ENCODE data around the gene MREG. TPM values are rescaled to one million over a fixed set of nuclear protein-coding genes. Genes with fewer than 3 reads are reported as not detected.

Gene MREG
- total and polyA plus RNA-seq, 2 experiments from 2014 or later = 19.4 to 25.3 TPM

DNA sequence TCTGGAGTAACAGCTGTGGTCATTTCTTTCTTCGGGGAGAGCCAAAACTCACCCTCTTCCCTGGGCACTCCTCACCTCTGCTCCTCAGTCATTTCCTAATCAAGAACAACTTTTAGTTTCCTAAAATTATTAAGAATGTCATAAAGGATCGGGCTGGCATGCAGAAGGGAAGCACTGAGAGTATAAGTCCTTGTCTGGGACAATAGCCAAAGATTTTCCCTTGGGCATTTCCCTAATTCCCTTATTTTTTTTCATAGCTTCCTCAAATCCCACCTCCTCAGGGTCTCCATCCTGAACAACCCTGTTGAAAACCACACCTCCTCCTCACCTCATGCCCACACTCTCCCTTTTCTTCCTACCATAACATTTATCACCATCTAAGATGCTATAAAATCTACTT, 115.0 kb downstream of the MREG start:
- Mint-ChIP-seq H3K9me3 (no peaks in the 10 kb centered on the region), H3K27me3 (ENCODE audit: insufficient read depth, low read depth, poor library complexity) (peaks cover 2% of the 10 kb centered on the region), H3K4me1 (peaks cover 4% of the 10 kb centered on the region; the same call in 2 of the 3 replicates), H3K4me3 (no peak overlapping the region), H3K27ac (no peak overlapping the region), H3K36me3 (ENCODE audit: low read depth) (no peaks in the 10 kb centered on the region; the same call in 2 of the 3 replicates)
- TF ChIP-seq NANOG (IDR thresholded peaks at IDR 0.05; ENCODE audit: borderline replicate concordance) = no peak
- no peak for TF ChIP-seq POLR2AphosphoS5 (IDR thresholded peaks at IDR 0.05; ENCODE audit: low read depth)
- TF ChIP-seq, protein P1, sequence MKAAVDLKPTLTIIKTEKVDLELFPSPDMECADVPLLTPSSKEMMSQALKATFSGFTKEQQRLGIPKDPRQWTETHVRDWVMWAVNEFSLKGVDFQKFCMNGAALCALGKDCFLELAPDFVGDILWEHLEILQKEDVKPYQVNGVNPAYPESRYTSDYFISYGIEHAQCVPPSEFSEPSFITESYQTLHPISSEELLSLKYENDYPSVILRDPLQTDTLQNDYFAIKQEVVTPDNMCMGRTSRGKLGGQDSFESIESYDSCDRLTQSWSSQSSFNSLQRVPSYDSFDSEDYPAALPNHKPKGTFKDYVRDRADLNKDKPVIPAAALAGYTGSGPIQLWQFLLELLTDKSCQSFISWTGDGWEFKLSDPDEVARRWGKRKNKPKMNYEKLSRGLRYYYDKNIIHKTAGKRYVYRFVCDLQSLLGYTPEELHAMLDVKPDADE (IDR thresholded peaks at IDR 0.05) = no peak
- no peak for TF ChIP-seq STAT1 (IDR thresholded peaks at IDR 0.05; ENCODE audit: unreplicated experiment)
- no peak for TF ChIP-seq ZNF331 (CRISPR knock-in tag; IDR thresholded peaks at IDR 0.05; ENCODE audit: low read depth)
- TF ChIP-seq CREB1 (CRISPR knock-in tag; IDR thresholded peaks at IDR 0.05; ENCODE audit: low read depth) = no peak
- no peak for TF ChIP-seq ZNF114 (CRISPR knock-in tag; IDR thresholded peaks at IDR 0.05)
- TF ChIP-seq, protein P2, sequence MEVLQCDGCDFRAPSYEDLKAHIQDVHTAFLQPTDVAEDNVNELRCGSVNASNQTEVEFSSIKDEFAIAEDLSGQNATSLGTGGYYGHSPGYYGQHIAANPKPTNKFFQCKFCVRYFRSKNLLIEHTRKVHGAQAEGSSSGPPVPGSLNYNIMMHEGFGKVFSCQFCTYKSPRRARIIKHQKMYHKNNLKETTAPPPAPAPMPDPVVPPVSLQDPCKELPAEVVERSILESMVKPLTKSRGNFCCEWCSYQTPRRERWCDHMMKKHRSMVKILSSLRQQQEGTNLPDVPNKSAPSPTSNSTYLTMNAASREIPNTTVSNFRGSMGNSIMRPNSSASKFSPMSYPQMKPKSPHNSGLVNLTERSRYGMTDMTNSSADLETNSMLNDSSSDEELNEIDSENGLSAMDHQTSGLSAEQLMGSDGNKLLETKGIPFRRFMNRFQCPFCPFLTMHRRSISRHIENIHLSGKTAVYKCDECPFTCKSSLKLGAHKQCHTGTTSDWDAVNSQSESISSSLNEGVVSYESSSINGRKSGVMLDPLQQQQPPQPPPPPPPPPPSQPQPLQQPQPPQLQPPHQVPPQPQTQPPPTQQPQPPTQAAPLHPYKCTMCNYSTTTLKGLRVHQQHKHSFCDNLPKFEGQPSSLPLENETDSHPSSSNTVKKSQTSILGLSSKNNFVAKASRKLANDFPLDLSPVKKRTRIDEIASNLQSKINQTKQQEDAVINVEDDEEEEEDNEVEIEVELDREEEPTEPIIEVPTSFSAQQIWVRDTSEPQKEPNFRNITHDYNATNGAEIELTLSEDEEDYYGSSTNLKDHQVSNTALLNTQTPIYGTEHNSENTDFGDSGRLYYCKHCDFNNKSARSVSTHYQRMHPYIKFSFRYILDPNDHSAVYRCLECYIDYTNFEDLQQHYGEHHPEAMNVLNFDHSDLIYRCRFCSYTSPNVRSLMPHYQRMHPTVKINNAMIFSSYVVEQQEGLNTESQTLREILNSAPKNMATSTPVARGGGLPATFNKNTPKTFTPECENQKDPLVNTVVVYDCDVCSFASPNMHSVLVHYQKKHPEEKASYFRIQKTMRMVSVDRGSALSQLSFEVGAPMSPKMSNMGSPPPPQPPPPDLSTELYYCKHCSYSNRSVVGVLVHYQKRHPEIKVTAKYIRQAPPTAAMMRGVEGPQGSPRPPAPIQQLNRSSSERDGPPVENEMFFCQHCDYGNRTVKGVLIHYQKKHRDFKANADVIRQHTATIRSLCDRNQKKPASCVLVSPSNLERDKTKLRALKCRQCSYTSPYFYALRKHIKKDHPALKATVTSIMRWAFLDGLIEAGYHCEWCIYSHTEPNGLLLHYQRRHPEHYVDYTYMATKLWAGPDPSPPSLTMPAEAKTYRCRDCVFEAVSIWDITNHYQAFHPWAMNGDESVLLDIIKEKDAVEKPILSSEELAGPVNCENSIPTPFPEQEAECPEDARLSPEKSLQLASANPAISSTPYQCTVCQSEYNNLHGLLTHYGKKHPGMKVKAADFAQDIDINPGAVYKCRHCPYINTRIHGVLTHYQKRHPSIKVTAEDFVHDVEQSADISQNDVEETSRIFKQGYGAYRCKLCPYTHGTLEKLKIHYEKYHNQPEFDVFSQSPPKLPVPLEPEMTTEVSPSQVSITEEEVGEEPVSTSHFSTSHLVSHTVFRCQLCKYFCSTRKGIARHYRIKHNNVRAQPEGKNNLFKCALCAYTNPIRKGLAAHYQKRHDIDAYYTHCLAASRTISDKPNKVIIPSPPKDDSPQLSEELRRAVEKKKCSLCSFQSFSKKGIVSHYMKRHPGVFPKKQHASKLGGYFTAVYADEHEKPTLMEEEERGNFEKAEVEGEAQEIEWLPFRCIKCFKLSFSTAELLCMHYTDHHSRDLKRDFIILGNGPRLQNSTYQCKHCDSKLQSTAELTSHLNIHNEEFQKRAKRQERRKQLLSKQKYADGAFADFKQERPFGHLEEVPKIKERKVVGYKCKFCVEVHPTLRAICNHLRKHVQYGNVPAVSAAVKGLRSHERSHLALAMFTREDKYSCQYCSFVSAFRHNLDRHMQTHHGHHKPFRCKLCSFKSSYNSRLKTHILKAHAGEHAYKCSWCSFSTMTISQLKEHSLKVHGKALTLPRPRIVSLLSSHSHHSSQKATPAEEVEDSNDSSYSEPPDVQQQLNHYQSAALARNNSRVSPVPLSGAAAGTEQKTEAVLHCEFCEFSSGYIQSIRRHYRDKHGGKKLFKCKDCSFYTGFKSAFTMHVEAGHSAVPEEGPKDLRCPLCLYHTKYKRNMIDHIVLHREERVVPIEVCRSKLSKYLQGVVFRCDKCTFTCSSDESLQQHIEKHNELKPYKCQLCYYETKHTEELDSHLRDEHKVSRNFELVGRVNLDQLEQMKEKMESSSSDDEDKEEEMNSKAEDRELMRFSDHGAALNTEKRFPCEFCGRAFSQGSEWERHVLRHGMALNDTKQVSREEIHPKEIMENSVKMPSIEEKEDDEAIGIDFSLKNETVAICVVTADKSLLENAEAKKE (CRISPR knock-in tag; IDR thresholded peaks at IDR 0.05) = no peak
- TF ChIP-seq, protein P3, sequence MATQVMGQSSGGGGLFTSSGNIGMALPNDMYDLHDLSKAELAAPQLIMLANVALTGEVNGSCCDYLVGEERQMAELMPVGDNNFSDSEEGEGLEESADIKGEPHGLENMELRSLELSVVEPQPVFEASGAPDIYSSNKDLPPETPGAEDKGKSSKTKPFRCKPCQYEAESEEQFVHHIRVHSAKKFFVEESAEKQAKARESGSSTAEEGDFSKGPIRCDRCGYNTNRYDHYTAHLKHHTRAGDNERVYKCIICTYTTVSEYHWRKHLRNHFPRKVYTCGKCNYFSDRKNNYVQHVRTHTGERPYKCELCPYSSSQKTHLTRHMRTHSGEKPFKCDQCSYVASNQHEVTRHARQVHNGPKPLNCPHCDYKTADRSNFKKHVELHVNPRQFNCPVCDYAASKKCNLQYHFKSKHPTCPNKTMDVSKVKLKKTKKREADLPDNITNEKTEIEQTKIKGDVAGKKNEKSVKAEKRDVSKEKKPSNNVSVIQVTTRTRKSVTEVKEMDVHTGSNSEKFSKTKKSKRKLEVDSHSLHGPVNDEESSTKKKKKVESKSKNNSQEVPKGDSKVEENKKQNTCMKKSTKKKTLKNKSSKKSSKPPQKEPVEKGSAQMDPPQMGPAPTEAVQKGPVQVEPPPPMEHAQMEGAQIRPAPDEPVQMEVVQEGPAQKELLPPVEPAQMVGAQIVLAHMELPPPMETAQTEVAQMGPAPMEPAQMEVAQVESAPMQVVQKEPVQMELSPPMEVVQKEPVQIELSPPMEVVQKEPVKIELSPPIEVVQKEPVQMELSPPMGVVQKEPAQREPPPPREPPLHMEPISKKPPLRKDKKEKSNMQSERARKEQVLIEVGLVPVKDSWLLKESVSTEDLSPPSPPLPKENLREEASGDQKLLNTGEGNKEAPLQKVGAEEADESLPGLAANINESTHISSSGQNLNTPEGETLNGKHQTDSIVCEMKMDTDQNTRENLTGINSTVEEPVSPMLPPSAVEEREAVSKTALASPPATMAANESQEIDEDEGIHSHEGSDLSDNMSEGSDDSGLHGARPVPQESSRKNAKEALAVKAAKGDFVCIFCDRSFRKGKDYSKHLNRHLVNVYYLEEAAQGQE (IDR thresholded peaks at IDR 0.05; ENCODE audit: unreplicated experiment) = no peak
- TF ChIP-seq, protein P4, sequence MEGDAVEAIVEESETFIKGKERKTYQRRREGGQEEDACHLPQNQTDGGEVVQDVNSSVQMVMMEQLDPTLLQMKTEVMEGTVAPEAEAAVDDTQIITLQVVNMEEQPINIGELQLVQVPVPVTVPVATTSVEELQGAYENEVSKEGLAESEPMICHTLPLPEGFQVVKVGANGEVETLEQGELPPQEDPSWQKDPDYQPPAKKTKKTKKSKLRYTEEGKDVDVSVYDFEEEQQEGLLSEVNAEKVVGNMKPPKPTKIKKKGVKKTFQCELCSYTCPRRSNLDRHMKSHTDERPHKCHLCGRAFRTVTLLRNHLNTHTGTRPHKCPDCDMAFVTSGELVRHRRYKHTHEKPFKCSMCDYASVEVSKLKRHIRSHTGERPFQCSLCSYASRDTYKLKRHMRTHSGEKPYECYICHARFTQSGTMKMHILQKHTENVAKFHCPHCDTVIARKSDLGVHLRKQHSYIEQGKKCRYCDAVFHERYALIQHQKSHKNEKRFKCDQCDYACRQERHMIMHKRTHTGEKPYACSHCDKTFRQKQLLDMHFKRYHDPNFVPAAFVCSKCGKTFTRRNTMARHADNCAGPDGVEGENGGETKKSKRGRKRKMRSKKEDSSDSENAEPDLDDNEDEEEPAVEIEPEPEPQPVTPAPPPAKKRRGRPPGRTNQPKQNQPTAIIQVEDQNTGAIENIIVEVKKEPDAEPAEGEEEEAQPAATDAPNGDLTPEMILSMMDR (conservative IDR thresholded peaks at IDR 0.05; ENCODE audit: low read depth in 2 of 2) = no peak
- no peak for TF ChIP-seq JUNB (IDR thresholded peaks at IDR 0.05; ENCODE audit: unreplicated experiment)
- no peak for TF ChIP-seq EZH2phosphoT487 (IDR thresholded peaks at IDR 0.05; ENCODE audit: unreplicated experiment)
- TF ChIP-seq EZH2 (IDR thresholded peaks at IDR 0.05; ENCODE audit: low read depth, unreplicated experiment) = no peak
- no peak overlapping the region for H3K4me2 ChIP-seq
- no peak overlapping the region for H2AFZ ChIP-seq
- no peaks in the 10 kb centered on the region for H3K36me3 ChIP-seq (ENCODE audit: insufficient read depth)
- no peak overlapping the region for H3K4me3 ChIP-seq
- peaks cover 12% of the 10 kb centered on the region; the same call in 1 of the 2 replicates for H3K9me2 ChIP-seq (ENCODE audit: insufficient read depth)
- H4K20me1 ChIP-seq (replicated peaks; ENCODE audit: insufficient read depth) = no peaks in the 10 kb centered on the region
- no peaks in the 10 kb centered on the region for H3K27me3 ChIP-seq (ENCODE audit: insufficient read depth)
- no peaks in the 10 kb centered on the region for H3K79me2 ChIP-seq (replicated peaks; ENCODE audit: insufficient read depth)
- 0 out of 2 replicates have a peak, but pooled peaks cover 6% of the 10 kb centered on the region for H3K4me1 ChIP-seq (ENCODE audit: insufficient read depth)
- ATAC-seq (no peak), DNase-seq (ENCODE audit: low spot score) (no peak)
- H3K27ac ChIP-seq (ENCODE audit: low read depth) = no peak overlapping the region
- no peaks in the 10 kb centered on the region for H3F3A ChIP-seq (replicated peaks; ENCODE audit: low read depth)

Measured in GM23338 (cell line).